Spleen (tissue), 11 donors: ENCODE measurements around the gene IFNA6. TPM values are rescaled to one million over a fixed set of nuclear protein-coding genes. Genes with fewer than 3 reads are reported as not detected.

Experiments
- DNase-seq: peaks from one replicate; pipeline ENCODE4 v3.0.0-alpha.2; 2020
- H3K27ac ChIP-seq, 8 donors: fragments of 200-600 bp; sonication (generic) in 7 of 8; 1 replicate in 4 of 8; 2 replicates in 4 of 8; pipeline versions ENCODE4 v1.5.0 to v1.8.0; 2016 to 2021; ENCODE audit warnings: inconsistent platforms in 4 of 8, mild to moderate bottlenecking in 4 of 8, moderate library complexity in 1 of 8
- H3K27me3 ChIP-seq, 7 donors: fragments of 200-600 bp; sonication (generic) in 6 of 7; replicated peaks in 1 of 7; 1 replicate in 4 of 7; 2 replicates in 3 of 7; pipeline versions ENCODE4 v1.5.0 to v1.8.0; 2016 to 2021; ENCODE audit warnings: inconsistent platforms in 3 of 7, mild to moderate bottlenecking in 1 of 7
- H3K36me3 ChIP-seq, 6 donors: fragments of 200-600 bp; sonication (generic) in 5 of 6; 1 replicate in 4 of 6; 2 replicates in 2 of 6; pipeline versions ENCODE4 v1.5.0 to v1.8.0; 2016 to 2021; ENCODE audit warnings: inconsistent platforms in 2 of 6
- H3K4me1 ChIP-seq, 6 donors: fragments of 200-600 bp; sonication (generic) in 5 of 6; 1 replicate in 3 of 6; 2 replicates in 3 of 6; pipeline versions ENCODE4 v1.5.0 to v1.8.0; 2016 to 2021; ENCODE audit warnings: inconsistent platforms in 3 of 6
- H3K4me3 ChIP-seq, 8 donors: fragments of 200-600 bp; sonication (generic) in 7 of 8; 1 replicate in 4 of 8; 2 replicates in 4 of 8; pipeline versions ENCODE4 v1.5.0 to v1.8.0; 2016 to 2021; ENCODE audit warnings: inconsistent platforms in 4 of 8, mild to moderate bottlenecking in 4 of 8, moderate library complexity in 2 of 8
- H3K9me3 ChIP-seq, 8 donors: fragments of 200-600 bp; sonication (generic) in 7 of 8; 1 replicate in 4 of 8; 2 replicates in 4 of 8; pipeline versions ENCODE4 v1.5.0 to v1.8.0; 2016 to 2021; ENCODE audit warnings: inconsistent platforms in 4 of 8
- POLR2A ChIP-seq, 3 donors: fragments of 450-650 bp; IDR thresholded peaks; one replicate each; pipeline ENCODE4 v1.5.1; 2017; ENCODE audit warnings: antibody characterized with exemption in 3 of 3, mild to moderate bottlenecking in 1 of 3
- POLR2AphosphoS5 ChIP-seq, 3 donors: sonication (generic); formaldehyde crosslinking; IDR thresholded peaks; one replicate each; pipeline ENCODE4 v1.5.1; 2017; ENCODE audit warnings: antibody characterized with exemption in 3 of 3
- WGBS, 5 donors: extraction: QIAGEN DNeasy Blood & Tissue Kit in 3 of 5; methylation state at CpG; one replicate each; pipeline versions ENCODE4 v1.1.5 to v1.1.7; 2013 to 2018; 5-methylcytosine and 5-hydroxymethylcytosine counted together
- intact Hi-C: fragments of 100-400 bp; cut with DNase I; formaldehyde crosslinking; loops from one replicate; pipeline ENCODE4 v1.15.0; 2023; ENCODE audit warnings: low total_unique reads
- polyA plus RNA-seq, 3 donors: library from polyadenylated mRNA; stranded (reverse); fragments of 200-250 nt; gene quantifications; one replicate each; pipeline ENCODE4 v1.2.1, GENCODE V29; 2013
- total RNA-seq, 7 donors: library from RNA; depleted of rRNA in 3 of 7; stranded (reverse); fragments of >200 nt in 3 of 7; fragmentation: NEBNext Ultra II Directional in 4 of 7; extraction: Animal tissue kit (Norgen Biotek cat#: 25700) in 4 of 7; gene quantifications; one replicate each; pipeline versions ENCODE4 v1.1.0 to v1.2.1, GENCODE V29; 2016 to 2021
- TF ChIP-seq, protein P1 (sequence below), 11 experiments: fragments of 200-600 bp in 7 of 11; fragments of 450-650 bp in 4 of 11; sonication (generic) in 4 of 11; IDR thresholded peaks in 8 of 11; conservative IDR thresholded peaks in 3 of 11; 1 replicate in 7 of 11; 2 replicates in 4 of 11; pipeline versions ENCODE4 v1.4.0 to v1.8.0; 2016 to 2021; ENCODE audit warnings: antibody characterized with exemption in 11 of 11, inconsistent platforms in 4 of 11, mild to moderate bottlenecking in 1 of 11
- donor health status: healthy with polysubstance abuse.
- donor health status: DM: no; HTN: no; CAD: no; lungs with moderate emphysema.
- donor health status: DM: no; HTN: no; CAD: no.
- donor health status: Bipolar disorder and iron deficiency.
- donor health status: healthy.
- donor health status: DM: no; HTN: no; CAD: no.
- donor health status: DM: yes; HTN: yes; CAD: no.

The IFNA6 gene
- total and polyA plus RNA-seq, 10 donors, result 0.23 TPM; not detected in 9

DNA sequence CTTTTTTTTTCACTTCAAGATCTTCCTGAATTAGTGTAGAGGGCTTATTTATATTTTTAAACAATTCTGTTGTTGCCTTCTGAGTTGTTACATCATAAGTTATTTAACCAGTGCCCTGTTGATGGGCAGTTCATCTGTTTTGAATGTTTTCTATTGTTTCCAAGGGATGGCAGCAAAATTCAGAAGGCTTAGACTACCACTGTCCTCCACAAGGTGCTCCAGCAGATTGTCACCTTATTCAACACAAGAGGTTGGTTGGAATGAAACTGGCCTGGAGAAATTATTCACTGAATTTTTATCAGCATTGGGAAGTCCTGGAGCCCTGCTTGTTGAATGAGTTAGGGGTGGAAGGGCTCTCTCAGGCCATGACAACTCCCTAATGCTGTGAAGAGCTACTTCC lies 14.2 kb downstream of the IFNA6 start:
- DNase-seq, result no peak
- intact Hi-C loops, result no loop called here
- Histone ChIP-seq H3K4me1 (peaks cover 25 to 41% (median 37%) of the 10 kb centered on the region in 6 donors), H3K9me3 (no peaks in the 10 kb centered on the region), H3K36me3 (peaks cover 0 to 15% (median 0%) of the 10 kb centered on the region in 6 donors), H3K27me3 (no peaks in the 10 kb centered on the region), H3K27ac (no peak overlapping the region), H3K4me3 (no peak overlapping the region)
- TF ChIP-seq, protein P1, sequence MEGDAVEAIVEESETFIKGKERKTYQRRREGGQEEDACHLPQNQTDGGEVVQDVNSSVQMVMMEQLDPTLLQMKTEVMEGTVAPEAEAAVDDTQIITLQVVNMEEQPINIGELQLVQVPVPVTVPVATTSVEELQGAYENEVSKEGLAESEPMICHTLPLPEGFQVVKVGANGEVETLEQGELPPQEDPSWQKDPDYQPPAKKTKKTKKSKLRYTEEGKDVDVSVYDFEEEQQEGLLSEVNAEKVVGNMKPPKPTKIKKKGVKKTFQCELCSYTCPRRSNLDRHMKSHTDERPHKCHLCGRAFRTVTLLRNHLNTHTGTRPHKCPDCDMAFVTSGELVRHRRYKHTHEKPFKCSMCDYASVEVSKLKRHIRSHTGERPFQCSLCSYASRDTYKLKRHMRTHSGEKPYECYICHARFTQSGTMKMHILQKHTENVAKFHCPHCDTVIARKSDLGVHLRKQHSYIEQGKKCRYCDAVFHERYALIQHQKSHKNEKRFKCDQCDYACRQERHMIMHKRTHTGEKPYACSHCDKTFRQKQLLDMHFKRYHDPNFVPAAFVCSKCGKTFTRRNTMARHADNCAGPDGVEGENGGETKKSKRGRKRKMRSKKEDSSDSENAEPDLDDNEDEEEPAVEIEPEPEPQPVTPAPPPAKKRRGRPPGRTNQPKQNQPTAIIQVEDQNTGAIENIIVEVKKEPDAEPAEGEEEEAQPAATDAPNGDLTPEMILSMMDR (IDR thresholded peaks at IDR 0.05 in 8 of 11, conservative IDR thresholded peaks at IDR 0.05 in 3 of 11), result no peak
- TF ChIP-seq POLR2A (IDR thresholded peaks at IDR 0.05), result no peak
- no peak for TF ChIP-seq POLR2AphosphoS5 (IDR thresholded peaks at IDR 0.05)

DNA sequence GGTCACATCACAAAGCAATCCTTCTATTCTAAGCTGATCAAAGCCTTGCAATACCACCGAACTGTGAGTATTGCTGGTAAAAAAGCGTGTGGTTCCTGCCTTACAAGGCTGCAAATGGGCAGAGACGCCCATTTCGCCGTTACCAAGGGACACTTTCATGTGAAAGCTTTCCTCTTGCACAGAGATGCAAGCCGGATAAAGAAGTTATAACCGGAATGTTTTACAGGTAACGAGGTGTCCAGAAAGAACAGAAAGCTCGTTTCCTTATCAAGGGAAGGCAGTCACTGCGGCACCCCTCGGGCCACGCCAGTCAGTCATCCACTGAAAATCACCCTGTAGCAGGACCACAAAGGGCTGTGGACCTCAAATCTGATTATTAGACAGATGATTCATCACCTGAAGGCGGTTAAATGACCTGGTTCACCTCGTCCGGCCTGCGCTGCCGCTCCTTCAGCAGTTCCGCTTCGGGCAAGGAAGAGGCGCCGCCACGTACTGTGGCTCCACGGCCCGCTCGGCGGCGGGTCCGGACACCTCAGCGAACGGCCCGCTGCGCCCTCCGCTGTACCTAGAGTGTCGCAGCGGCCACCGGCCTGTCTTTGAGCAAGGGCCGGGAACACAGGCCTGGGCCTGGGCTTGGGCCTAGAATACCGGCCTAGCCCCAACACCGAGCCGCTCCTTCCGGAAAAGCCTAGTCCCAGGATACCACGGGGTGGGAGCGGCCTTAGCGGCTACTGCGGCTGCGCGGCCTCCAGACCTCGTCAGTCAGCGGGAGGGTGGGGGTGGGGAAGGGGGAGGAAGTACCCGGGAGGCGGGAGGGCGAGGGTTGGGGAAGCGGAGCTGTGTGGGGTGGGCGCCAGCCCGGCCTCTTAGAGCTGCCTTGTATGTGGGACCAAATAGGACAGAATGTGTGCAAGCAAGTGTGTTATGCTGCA lies 15.7 kb downstream of the IFNA6 start, which contains the start of gene KLHL9:
Gene KLHL9, minus strand, starts transcription at position 704 of the 932 bp plus-strand sequence. Its CDS starts 545 bp downstream, at position 159.
- peak within 1 kb of the TSS; percentile 57 to 87 (median 62) for H3K4me3 ChIP-seq
- intact Hi-C loops, result no loop called here
- H3K4me1 ChIP-seq, result peaks cover 33 to 56% (median 52%) of the 10 kb centered on the region in 6 donors
- DNase-seq, result peak; percentile 95
- TF ChIP-seq, protein P1 (IDR thresholded peaks at IDR 0.05 in 8 of 11, conservative IDR thresholded peaks at IDR 0.05 in 3 of 11), result no peak
- no peak for TF ChIP-seq POLR2A (IDR thresholded peaks at IDR 0.05)
- TF ChIP-seq POLR2AphosphoS5 (IDR thresholded peaks at IDR 0.05), result peak; percentile 89 to 92 (median 91)
- H3K36me3 ChIP-seq, result peaks cover 0 to 23% (median 0%) of the 10 kb centered on the region in 6 donors
- no peaks in the 10 kb centered on the region for H3K9me3 ChIP-seq
- no peaks in the 10 kb centered on the region for H3K27me3 ChIP-seq
- 0 to 1% (median 0%) methylated on average over 46 to 55 of the region's 55 CpGs for WGBS, 5 donors
- H3K27ac ChIP-seq, result peak within 1 kb of the TSS; percentile 86 to 98 (median 95)

DNA sequence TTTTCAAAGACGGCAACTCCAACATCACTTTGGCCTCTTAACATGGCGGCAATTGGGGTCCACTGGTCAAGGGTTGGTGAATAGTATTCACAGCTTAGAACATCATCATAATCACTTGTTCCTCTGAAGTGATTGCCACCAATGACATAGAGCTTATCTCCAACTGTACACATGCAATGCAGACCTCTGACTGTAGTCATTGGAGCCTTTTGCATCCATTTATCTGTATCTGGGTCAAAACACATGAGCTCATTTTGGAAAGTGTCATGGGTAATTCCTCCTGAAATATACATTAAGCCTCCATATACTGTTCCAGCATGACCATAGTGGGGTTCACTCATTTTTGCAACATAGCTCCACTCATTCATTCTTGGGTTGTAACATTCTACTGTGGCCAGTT lies 17.5 kb downstream of the IFNA6 start:
- TF ChIP-seq, protein P1 (IDR thresholded peaks at IDR 0.05 in 8 of 11, conservative IDR thresholded peaks at IDR 0.05 in 3 of 11), result no peak
- TF ChIP-seq POLR2AphosphoS5 (IDR thresholded peaks at IDR 0.05) (no peak), POLR2A (IDR thresholded peaks at IDR 0.05) (no peak)
- intact Hi-C loops, result no loop called here
- no peak for DNase-seq
- Histone ChIP-seq H3K36me3 (peaks cover 0 to 35% (median 0%) of the 10 kb centered on the region in 6 donors), H3K27ac (no peak overlapping the region), H3K27me3 (no peaks in the 10 kb centered on the region), H3K4me1 (peaks cover 39 to 73% (median 70%) of the 10 kb centered on the region in 6 donors), H3K9me3 (no peaks in the 10 kb centered on the region), H3K4me3 (peak overlapping the region in 4 of 8 donors; percentile 58 to 87 (median 70))
- 96 to 100% (median 98%) methylated on average over 2 of the region's 2 CpGs for WGBS, 5 donors
